HG02610 (cell line): ENCODE results near the gene TNS1.
"Not testable (repeated sequence)": the region's sequence is repeated elsewhere in the genome, so short reads cannot be mapped to it uniquely, and the experiment has no call there.

Experiments
- ATAC-seq: cut with Tn5 transposase; IDR thresholded peaks from one replicate; pipeline ENCODE4 v1.9.1; 2021; ENCODE audit warnings: mild to moderate bottlenecking, moderate library complexity; ENCODE audit not compliant: unreplicated experiment

Gene TNS1

DNA sequence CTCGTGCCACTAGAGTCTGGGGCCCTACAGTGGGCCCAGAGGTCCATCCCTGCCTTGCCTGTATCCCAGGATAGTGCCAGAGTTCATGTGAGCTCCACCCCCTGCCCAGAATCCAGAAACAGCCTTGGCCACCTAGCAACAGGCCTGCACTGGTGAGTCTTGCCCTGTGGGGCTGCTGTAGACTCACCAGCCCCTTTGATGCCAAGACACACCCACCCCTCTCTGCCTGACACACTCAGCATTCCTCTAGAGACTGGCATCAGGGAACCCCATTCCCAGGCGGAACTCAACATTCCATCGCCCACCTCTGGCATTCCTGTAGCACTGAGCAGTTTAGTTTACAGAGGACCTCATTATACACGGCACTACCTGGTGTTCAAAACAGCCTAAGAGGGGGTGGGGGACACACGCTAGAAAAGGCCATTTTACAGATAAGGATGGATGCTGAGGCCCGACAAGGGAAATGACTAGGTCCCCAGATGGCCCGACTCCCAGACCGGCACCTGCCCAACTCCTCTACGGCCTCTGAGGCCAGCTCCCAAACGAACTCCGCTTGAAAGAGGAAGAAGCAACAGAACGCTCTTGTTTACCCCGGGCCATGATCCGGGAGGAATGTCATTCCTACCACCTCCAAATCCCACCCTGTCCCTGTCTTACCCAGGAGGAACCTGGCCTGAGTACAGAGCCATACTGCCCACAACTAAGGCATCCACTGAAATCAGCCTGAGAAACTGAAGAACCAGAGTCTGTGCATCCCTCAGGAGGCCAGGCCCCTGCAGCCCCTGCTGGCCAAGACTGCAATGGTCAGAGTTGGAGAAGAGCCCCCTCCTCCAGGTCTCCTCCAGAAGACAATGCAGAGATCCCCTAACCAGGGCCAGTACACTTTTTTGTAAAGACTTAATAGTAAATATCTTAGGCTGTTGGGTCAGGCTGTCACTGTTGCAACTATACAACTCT lies 180.2 kb downstream of the TNS1 start:
- ATAC-seq, result no peak

DNA sequence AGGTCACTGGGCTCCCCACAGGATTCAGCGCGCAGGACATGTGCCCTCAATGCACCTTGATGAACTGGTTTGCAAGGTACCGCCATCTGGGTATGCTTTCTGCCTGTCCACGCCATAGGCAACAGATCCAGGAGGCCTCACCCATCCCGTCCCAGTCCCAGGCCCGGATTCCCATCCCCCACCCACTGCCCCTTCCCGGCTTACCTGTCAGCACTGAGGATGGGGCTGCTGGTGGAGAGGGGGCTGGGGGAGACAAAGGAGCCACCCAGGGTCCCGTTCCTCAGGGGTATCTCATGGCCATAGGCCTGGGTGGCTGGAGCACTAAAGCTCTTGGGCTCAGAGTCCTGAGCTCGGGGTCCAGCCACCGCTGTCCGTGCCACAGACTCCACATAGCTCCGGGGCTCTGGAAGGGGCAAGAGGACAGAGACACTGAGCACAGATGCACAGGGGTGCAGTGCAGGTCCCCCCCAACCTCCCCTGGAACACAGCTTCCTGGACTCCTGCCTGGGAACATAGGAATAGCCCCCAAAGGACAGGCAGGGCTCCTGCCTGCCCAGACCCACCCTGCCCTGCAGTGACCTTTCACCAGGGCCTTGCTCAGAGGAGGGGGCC lies 181.2 kb downstream of the TNS1 start:
- no peak for ATAC-seq

DNA sequence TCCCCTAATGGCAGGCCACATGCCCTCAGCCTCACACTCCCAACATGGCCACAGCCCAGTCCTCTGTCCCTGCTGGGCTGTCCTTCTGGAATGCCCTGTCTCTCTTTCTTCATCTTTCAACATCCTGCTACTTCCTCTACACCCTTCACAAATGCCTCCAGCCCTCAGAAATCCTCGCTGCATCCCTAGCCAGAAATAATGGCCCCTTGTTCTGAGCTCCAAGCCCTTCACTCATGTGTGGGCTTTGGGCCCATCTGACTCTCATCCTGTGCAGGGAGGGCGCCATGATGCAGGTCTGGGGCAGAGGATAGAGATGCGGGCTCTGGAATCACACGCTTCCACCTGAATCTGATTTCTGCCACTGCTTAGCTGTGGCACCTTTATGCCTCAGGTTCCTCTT lies 181.9 kb downstream of the TNS1 start:
- no peak for ATAC-seq

DNA sequence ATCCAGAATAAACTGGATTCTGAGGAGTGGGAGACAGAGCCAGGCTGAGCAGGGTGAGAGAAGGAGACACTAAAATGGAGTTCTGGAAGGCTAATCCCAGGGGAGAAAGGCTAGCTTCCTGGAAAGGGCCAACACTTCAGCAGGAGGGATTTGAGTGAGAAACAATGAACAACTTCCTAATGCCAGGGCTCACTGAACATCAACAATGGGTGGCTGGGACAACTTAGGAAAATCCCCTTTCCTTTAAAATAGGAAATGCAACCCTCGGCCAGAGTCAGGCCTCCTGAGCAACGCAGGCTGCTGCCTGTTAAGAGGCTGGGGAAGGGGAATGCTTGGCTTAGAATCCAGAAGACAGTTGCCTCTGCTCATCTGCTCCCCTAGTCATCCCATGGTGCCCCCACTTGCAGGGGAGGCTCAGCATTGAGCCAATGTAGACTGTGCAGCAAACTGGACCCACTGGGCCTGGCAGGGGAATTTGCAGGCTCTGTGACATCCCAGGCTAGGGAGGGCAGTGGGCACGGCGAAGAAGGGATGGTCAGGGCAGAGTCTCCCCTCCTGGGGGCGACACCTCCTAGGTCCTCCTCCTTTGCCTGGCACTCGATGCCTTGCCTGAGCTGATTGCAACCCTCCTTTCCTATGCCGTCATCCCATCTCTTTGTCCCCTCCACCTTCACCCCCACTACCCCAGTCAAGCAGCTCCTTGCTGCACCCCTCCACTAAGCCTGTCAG lies 182.5 kb downstream of the TNS1 start:
- ATAC-seq, result no peak

DNA sequence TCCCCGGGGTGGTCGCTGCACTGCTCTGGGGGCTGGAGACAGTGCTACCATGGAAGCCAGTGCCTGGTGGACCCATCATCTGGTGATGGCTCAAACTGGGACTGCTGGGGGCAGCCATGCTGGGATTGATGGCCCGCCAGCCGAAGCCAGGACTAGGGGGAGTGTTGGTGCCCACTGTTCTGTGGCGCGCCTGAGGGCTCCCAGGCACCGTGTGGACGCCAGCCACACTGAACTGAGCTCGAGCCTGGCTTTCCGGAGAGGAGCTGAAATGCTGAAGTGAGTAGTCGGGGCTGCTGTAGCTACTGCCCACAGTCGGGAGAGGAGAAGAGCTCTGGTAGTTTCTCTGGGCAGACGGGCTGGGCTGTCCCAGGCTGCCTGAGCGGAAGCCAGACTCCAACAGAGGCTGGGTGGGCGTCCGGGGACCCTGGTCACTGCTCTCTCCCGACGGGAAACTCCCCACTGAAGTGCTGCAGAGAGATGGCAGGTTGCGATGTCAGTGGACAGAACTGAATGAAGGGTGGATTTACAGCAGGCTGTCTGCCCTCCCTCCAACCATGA lies 184.4 kb downstream of the TNS1 start:
- no peak for ATAC-seq

DNA sequence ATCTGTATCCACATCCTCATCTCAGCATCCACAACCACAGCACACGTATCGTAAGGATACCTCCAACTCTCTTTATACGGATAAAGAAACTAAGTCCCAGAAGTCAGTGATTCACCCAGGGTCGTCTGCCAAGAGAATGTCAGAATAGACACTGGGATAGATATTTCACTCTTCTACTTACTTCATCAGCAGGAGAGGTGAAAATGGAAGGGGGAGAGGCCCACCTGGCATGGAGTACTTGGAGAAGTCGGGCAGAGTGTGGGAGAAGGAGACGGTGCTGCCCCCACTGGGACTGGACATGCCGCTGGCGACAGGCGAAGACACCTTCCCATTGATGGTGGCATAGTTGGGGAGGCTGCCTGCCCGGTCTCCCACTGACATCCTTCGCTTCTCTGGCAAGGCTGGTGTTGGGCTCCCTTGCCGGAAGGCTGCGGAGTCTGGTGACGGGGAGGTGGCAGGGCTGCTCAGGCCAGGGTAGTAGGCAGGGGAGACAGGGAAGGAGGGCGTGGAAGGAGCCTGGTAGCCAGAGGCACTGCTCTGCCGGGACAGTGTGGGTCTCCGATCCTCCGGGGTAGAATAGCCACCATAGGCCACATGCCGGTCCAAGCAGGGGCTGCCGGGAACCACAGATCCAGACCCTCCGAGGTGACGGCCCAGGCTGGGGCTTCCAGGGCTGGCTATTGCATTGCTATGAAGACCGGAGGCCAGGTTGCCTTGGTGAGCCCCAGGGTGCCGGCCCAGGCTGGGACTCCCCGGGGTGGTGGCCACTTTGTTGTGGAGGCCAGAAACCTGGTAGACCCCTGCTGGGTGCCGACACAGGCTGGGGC lies 185.1 kb downstream of the TNS1 start:
- no peak for ATAC-seq

DNA sequence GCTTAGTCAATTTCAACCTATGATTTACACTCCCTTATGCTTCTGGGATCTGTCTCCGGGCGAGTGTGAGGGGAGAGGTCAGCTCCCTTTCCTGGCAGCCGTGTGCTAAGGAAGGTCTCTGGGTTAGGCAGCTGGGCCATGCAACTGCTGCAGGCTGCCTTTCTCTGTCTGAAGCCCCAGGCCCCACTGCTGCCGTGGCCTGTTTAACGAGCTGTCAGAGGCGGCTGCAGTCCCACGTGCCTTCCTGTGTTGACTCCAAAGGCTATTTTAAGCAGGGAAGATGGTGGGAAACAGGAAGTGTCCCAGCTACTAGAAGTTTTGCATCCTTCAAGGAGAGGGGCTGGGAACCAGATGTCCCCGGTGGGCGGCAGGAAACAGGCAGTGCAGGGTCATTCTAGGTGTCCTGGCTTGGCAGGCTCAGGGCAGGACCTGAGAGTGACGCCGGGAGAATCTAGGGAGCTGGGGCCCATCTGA lies 186.4 kb downstream of the TNS1 start:
- ATAC-seq, result no peak

DNA sequence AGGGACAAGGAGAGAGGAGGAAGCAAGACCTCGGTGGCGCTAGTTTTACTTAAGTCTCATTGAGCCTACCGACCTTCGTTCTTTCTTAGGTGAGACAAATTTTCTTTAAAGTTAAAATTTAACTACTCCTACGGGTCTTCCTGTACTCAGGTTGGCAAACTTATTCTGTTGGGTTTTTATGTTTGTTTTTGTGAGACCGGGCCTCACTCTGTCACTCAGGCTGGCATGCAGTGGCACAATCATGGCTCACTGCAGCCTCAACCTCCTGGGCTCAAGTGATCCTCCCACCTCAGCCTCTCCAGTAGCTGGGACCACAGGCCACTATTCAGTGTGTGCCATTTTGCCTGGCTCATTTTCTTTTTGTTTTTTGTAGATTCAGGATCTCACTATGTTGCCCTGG lies 189.0 kb downstream of the TNS1 start:
- no peak for ATAC-seq

DNA sequence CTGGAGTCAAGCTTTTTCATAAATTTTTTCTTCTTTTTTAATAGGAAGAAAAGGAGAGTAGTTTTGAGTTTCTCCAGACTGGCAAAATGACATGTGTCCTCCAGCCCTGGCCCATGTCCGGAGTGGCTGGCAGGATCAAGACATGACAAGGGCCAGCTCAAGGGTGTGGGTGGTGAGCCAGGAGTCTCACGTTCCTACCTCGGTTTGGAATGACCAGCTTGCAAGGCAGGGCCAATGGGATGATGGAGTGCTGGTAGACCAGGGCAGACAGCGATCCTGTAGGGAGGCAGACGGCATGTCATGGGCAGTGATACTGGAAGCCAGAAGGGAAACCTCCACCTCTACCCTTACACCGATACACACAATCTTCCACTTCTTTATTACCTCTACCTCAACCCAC lies 190.6 kb downstream of the TNS1 start:
- ATAC-seq, result no peak

DNA sequence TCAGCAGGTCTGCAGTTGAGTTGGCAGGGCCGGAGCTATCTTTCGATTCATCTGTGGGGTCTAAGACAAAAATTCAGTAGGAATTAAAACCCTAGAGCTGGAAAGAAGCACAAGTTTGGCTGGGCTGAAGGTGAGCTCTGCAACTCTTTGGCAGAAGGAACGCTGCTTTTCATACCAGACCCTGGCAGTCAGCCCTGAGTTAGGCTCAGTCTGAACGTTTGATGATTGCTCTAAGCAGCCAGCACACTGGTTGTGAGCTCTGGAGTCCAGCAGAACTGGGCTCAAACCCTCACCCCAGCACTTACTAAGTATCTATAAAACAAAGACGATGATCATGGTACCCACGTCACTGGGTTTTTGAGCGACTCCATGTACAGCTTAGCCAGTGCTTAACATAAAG lies 192.5 kb downstream of the TNS1 start:
- no peak for ATAC-seq

DNA sequence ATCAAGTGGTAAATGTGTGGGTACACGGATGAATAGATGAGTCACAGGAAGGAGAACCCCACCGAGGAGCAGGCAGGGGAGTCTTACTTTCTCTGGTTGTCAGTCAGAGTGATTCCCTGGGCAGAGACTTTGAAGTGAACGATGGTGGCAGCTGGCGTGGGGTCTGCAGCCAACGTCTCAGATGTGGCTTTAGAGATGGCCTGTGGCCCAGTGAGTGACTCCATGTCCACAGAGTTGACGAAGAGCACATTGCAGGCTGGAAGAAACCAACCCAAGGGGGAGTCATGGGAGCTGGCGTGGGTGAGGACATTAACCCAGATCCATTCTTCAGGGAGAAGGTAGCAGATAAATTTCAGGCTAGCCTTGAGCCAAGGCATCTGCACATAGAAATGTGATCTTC lies 193.1 kb downstream of the TNS1 start:
- no peak for ATAC-seq

DNA sequence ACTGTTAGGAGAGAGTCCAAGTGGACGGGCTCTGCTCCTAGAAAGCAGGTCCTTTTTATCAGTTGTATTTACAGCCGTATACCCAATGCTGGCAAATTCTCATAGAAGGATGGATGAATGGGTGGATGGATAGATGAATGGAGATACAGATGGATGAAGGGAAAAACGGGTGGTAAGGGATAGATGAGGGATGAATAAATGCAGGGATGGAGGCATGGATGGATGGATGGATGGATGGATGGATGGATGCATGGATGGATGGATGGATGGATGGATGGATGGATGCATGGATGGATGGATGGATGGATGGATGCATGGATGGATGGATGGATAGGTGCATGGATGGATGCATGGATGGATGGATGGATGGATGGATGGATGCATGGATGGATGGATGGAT lies 193.8 kb downstream of the TNS1 start:
- not testable (repeated sequence) for ATAC-seq

DNA sequence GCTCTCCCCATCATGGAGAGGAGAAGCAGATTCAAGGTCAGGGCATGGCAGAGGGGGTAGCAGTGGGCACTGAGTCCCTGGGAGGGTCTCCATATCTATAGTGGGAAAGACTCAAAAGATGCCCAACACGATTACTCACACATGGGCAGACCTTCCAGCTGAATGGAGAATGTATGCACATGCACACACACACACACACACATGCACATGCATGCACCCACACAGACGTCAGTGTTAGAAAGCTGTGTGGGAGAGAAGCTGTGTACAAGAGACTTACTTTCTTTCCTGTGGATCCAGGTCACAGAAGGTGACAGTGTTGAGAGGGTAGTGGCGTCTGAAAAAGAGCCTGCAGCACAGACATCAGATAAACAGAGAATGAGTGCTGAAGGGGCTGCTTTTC lies 194.5 kb downstream of the TNS1 start:
- no peak for ATAC-seq

DNA sequence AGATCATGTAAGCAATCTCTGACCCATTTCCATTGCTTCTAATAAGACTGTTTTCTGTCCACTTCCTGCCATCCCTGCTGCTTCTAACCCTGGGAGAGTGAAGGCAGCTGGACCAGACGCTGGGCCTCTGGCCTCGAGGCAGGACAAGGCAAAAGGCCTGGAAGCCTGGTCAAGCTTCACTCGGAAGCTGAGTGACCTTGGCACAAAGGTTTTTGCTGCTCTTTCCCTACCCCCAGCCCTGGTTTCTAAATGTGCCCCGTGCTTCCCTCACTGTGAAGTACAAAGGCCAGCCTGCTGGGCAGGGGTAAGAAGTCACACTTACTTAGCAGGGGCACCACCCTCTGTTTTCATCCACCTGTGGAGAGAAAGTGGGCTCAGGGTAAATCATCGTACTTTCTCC lies 195.0 kb downstream of the TNS1 start:
- ATAC-seq, result no peak

DNA sequence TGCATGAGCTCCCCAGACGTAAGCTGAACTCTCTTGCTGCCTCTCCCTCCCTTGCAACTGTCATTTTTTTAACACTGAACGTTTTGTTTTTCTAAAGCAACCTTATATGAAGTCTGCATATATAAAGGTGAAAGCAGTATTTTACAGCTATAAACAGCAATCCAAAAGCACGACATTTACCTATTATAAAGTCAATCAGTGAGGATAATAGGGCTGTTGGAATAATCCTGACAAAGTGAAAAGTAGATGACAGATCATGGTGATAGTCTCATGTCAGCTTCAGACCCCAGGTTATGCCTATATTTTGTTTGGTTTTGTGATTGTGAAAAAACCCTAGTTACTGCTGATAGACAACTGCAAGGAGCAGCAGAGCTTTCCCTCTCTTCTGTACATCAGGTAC lies 195.8 kb downstream of the TNS1 start:
- no peak for ATAC-seq

DNA sequence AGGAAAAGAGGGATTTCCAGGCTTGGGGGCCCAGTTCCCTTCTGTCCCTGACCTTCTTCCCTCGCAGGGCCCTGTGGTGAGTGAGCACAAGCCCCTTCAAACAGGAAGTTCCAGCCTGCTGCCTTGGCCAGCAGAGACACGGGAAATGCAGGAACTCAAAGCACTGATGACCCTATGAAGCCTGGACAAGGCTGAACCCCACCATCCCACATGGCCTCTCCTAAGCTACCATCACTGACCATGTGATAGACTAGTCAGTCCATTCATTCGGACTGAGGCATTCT lies 196.4 kb downstream of the TNS1 start:
- ATAC-seq, result no peak

DNA sequence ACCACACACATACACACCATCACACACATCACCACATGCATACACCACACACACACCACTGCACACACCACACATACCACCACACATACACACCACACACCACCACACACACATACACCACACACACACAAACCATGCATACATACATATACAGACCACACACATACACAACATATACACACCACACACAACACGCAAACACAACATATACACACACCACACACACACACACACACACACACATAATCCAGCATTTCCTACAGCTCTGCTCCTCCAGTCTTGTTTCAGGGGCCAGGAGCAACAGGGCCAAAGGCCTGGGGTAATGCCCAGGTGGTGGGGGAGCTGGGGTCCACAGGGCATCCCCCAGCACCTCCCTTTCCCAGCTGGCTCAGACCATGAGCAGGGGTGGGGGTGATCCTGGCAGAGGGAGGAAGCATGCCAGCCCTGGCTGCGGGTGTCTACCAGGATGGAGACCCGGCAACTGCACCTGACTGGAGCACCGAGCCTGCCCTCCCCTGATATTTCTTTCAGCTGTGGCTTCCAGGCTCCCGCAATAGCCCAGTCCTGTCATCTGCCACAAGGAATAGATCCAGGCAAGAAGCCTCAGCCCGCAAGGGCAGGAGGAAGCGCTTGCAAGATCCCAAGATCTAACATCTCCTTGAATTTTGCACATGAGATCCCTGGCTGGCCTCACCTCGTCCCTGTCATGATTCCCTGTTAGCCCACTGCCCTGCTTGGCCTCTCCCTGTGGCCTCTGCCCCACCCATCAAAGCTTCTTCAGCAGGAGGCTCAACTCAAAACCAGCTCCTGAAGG lies 196.9 kb downstream of the TNS1 start:
- no peak for ATAC-seq

DNA sequence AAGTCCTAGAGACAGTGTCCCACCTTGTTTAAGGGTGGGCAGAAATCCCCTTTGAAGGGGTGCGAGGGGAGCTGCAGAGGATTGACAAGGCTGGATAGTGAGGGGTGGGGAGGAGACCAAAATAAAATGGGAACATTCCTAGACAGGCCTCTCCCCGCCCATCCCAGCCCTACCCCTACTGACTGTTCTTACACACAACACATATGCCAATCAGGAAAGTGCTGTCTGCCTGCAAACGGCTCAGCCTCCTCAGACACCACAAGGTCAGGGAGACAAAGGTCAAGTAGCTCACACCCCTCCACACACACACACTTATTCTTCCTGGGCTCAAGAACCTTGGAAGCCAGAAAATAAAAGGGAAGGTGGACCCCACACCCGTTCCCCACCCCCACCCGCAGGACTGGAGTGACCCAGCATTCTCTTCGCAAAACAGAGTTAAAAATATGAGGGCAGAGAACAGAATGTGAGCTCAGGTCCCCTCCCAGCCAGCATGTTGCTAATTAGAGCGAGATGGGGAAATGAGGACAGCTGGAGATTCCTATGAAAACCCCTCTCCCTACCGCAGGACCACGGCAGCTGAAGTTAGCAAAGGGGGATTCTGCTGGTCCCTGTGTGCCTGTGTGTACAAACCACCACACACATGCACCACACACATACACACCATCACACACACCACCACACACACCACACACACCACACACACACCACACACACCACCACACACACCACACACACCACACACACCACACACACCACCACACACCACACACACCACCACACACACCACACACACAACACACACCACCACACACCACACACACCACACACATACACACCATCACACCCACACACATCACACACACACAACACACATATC lies 197.8 kb downstream of the TNS1 start:
- ATAC-seq, result no peak

DNA sequence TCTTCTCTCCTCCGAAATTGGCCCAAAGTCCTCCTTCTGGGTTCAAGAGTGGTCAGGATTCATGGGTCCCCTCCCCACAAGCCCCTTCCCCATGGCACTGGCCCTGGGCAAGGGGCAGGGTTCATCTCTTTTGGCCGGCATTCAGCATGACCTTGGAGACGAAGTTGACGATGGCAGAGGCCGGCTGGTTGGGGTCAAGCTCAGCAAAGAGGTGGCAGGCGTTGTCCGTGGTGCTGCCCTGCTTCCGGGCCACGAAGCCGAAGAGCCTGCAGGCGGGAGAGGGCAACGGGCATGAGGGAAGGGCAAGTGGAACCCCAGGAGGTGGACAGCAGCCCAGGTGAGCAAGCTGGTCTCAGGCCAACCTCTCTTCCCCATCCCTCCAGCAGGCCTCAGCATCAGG lies 198.5 kb downstream of the TNS1 start:
- ATAC-seq, result no peak
